ENCODE measurements around the gene TNPO2.

Gene TNPO2

DNA sequence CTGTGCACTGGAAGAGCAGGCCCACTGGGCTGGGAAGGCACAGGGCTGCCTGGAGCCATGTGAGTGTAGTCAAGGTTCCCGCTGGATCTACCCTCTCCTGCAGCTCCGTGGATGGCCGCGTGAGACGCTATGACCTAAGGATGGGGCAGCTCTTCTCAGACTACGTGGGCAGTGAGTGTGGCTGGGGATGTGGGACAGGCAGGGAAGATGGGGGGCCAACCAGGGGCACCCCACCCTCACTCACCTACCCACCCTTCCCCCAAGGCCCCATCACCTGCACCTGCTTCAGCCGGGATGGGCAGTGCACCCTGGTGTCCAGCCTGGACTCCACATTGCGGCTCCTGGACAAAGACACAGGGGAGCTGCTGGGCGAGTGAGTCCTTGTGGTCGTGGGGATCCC is 51.0 kb downstream of the TNPO2 start:
- no peak for DNase-seq

DNA sequence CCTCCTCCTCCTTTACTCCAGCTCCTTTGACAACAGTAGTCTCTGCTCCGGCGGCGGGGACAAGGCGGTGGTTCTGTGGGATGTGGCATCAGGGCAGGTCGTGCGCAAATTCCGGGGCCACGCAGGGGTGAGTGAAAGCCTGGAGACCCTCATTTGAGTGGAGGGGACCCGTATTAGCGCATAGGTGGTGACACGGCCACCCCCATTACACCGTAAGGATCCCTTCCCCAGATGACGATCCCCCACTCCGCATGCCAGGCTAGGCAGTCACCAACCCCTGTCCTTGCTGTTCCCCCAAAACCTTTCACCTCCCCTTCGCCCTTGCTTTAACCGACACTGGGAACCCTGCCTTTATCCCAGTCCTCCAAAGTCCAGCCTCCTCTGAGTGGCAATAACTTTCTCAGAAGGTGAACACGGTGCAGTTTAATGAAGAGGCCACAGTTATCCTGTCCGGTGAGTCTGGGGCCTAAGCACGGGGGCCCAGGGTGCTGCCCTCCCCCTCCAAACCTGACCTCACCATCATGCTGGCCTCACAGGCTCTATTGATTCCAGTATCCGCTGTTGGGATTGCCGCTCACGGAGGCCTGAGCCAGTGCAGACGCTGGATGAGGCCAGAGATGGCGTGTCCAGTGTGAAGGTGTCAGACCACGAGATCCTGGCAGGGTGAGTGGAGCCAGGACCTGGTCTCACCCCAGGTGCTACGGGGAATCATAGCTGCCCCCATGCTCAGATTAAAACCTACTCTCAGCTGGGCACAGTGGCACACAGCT is 53.4 kb downstream of the TNPO2 start:
- no peak for DNase-seq

DNA sequence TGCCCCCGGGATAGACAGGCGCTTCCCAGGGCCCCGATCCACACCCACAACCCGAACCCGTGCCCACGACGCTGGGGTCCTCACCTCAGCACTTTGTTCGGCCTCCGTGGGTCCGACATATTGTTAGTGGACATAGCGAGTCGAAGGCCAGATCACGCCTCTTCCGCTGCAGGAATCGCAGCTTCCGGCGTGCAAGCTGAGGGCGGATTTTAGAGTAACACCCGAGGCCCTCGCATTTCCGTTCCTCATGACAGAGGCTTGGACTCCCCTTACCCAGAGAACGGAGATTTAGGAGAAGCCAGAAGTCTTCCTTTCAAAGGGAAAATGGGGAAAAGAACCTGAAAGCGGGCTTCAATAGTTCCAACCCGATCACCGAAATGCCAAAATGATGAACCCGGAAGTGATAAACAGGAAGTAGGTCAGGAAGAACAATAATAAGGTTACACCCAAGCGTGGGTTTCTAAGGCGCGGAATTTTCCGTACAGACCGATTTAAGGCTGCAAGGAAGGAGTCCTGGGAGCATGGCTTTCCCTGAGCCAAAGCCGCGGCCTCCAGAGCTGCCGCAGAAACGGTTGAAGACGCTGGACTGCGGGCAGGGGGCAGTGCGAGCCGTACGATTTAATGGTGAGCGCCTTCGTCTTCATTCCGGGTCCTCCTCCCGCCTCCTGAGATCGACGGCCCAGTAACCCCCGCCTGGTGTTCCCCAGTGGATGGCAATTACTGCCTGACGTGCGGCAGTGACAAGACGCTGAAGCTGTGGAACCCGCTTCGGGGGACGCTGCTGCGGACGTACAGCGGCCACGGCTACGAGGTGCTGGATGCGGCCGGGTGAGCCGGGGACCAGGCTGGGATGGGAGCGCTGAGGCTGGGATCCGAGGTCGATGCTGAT is 54.2 kb downstream of the TNPO2 start:
- DNase-seq, result peak; percentile 52

DNA sequence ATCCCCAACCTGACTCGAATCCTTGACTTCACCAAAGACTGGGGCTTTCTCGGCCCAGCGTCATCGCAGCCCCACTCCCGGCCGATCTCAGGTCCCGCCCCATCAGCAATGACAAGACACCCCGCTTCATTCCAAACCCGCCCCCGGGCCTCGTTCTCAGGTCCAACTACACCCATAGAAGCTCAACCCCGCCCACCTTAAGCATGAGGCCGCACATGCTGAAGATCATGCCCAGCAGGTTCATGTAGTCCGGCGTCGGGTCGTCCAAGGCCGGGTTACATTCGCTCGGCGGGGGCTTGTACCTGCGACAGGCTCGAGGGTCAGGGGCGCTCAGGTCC is 54.8 kb downstream of the TNPO2 start:
- no peak for DNase-seq

DNA sequence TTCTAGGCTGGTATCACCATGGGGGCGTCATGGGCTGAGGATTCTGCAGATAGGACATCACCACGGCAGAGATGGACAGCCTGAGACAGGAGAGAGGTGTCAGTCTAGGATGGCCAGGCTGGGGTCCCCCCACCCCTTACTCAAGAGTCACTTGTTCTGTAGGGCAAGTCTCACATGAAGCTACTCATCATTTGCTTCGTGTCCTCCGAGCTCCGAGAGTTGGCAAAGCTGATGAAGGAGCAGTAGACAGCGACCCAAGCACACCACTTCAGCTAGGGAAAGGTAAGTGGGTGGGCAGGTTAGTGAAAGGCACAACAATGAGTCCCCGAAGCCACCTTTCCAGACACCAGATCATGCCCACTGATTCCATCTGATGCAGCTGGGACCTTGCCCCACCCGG is 55.4 kb downstream of the TNPO2 start:
- DNase-seq, result no peak

DNA sequence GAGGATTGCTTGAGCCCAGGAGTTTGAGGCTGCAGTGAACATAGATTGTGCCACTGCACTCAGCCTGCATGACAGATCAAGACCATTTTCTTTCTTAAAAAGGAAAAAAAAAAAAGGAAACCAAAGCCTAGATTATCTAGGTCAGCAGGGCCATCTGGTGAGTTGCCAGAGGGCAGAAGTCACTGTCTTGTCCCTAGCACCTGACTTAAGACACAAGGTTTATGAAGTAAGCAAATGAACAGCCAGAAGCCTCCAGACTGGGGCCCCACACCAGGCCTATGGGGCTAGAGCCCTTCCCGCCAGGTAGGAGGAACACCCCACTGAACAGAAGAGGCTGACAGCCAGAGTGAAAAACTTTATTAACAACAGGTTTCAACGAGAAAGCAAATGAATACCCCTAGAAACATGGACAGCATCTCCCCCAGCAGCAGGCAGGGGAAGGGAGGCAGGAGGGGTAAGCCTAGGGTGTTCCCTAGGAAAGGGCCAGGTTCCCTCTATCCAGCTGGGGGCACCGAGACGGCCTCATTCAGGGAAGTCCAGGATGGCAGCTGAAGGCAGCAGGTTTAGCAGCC is 55.9 kb downstream of the TNPO2 start:
- DNase-seq, result no peak

DNA sequence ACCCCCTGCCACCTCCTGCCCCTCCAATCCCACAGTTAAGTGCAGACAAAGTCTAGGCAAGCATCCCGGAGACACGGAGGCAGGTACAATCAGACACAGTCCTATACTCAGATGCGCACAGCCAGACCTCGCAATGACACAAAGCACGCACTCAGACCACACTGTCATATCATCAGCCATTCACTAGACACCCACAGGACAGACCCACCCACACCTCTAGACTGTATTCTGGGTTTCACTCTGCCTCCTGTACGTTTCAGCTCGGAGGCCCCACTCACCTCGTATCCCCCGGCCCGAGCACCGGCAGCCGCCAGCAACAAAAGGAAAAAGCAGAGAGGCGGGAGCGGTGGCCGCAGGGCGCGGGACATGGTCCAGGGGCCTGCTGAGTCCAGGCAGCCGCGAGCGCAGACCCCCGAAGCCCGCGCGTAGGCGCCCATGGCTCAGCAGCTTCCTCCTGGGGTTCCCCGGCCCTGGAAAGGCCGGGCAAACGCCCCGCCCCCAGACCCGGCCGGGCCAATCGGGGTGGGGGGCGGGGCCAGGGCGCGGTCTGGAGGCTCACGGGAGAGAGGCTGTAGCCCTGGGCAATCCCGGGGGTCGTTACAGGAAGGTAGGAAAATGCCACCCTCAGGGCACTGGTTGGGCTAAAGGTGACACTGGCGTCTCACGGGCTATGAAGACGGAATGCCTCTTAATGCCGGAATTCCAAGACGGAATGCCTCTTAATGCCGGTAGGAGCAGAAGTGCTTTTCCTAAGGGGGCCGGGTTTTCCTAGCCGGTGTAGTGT is 57.3 kb downstream of the TNPO2 start, which contains the start of the genes MAN2B1 and WDR83:
MAN2B1 (minus strand) TSS at position 478 of the 784 bp plus-strand sequence; CDS start at position 437, 41 bp downstream.
WDR83 (plus strand) TSS at position 543 of the 784 bp plus-strand sequence. CDS start 2,984 bp downstream, outside the sequence.
- peak; percentile 10 for DNase-seq

DNA sequence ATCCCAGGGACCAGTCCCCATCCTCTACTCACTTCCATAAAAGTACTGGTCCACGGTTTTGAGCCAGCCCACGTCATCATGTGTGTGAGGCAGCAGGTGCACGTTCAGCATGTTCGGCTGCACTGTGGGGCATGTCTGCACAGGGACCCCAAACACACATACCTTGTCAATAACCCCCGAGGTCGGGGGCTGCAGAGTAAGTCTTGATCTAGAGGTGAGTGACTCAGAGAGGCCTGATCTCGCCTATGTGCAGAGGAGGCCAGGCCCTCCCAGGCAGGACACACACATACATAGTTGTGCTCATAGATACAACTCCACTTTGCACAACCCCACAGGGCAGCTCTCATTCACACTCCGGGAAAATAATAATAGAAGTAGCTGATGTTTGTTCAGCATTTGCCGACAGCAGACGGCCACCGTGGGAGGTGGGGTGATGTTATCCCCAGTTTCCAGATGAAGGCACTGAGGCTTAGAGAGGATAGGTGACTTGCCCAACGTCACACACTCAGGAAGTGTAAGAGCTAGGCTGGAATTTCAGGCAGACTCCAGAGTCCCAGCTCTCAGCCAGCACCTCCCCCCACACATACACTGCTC is 58.0 kb downstream of the TNPO2 start:
- DNase-seq, result no peak

DNA sequence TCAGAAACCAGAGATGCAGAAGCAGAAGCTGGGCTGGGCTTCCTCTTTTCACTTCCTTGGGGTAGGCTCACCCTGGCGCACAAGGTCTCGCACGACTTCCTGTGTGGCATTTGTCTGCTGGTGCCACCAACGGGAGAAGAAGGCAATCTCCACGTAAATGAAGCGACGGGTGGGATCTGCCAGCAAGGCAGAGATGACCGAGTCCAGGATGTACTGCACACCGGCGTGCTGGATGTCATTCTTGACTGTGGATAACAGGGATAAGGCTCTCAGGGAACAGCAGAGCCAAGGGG is 58.5 kb downstream of the TNPO2 start:
- no peak for DNase-seq

DNA sequence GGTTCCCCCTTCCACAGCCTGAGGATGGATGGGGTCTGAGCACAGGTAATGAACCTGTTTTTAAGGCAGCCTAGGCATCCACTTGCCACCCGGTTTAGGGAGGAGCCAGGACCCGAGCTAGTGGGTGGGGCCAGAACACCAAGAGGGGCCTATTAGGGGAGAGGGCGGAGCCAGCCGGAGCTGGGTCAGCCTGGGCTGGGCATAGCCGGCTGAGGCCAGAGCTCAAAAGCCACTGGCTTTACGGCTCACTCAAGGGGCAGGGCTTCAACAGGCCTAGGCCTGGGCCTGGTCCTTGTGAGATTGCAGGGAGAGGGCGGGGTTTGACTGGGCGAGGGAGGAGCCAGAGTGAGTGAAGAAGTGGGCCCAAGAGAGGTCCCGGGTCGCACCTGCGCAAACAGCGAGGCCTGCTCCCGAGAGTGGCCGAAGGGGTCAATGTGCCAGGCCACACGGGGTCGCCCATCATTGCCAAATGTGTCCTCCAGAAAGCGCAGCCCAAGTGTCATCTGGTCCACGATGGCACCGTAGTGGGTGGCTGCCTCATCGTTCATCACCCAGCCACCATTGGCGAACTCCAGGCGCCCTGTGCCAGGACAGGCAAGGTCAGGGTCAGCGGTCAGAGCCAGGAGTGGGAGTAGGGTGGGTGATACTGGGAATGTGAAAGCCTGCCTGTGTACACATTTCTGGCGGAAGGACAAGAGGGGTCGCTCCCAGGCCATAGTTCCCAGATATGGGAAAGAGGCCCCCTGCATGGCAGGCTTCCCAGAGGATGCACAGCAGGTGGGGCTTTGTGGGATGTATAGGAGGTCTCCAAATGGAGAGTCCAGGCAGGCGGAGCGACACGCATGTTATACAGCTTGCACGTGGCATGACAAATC is 59.1 kb downstream of the TNPO2 start:
- no peak for DNase-seq

DNA sequence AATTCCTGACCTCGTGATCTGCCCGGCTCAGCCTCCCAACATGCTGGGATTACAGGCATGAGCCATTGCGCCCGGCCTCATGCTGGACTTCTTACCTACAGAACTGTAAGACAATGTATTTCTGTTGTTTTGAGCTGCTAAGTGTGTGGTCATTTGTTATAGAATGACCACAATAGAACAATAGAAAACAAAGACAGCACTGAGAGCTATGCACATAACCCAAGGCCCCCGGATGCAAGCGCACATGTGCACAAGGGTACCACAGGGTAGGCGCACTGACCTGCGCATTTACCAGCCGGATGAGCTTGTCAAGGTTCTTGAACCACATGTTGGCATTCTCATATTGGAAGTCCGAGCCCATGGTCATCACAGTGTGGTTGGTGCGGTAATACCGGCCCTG is 62.8 kb downstream of the TNPO2 start:
- no peak for DNase-seq

DNA sequence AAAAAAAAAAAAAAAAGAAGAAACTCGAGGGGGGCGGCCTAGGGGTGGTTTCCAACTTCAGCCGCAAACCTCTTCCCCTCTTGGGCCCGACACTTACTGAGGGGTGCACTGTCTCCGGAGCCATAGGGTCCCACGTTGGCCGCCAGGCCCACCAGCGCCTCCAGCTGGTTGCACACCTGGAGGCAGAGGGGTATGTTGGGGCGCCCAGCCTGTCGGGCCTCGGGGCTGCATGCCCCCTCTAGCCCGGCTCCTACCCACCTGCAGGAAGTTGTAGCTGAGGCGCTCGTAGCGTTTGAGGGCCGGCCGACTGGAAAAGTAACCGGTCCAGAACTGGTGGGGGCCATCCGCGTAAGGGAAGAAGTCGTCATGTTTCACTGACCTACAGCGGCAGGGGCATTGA is 65.8 kb downstream of the TNPO2 start:
- DNase-seq, result no peak

DNA sequence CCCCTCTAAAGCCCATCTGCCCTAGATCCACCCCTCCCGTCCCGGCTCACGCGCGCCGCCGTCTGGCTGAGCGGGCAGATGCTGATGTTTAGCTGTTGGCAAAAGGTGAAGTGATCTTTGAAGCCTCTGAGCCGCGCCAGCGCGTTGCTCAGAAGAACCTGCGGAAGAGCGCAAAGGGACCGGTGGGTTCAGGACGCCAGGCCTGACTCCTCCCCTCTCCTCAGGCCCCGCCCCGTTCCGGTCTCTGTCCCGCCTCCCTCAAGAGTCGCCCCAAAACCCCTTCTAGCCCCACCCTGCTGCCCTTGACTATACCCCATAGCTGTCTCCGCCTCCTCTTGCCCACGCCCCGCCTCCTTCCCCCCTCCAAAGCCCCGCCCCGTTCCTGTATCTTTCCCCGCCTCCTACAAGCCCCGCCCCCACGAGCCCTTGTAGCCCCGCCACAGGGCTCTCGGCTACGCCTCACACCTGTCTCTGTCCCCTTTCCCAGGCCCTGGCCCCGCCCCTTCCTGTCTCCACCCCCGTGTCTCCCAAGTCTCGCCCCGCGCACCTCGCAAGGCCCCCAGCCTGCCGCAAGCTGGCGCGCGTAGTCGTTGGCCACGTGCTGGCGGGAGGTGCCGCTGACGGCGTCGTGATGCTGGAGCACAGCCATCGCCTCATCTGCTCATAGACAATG is 66.7 kb downstream of the TNPO2 start:
- DNase-seq, result no peak

DNA sequence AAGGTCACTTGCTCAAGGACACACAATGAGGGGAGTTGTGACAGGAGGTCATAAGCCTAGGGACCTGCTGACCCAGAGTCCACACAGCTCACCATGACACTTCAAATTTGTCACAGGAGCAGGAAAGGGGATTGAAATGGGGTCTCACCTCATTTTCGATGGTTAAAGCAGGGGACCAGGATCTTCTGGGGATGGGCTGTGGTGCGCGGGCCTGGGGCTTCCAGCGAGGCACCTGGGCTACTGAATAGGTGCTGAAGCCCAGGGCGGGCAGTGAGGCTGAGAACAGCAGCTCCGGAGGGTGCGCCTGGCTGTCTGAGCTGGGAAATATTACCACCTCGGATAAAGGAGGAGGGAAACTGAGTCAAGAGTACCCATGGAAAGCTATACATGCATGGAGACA is 68.2 kb downstream of the TNPO2 start:
- no peak for DNase-seq

DNA sequence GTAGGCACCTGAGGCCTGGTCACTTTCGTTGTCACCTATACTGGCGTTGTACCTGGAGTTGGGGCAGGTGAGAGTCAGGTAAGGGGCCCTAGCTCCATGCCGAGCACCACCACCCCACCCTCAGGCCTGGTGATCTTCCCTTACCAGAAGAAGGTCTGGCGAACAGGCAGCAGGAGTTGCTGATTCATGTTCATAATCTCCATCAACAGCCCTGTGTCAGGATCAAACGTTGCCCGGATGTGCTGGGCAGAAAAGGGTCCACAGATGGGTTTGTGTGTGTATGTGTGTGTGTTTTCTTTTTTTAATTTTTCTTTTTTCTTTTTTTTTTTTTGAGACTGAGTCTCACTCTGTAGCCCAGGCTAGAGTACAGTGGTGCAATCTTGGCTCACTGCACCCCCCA is 71.5 kb downstream of the TNPO2 start:
- no peak for DNase-seq

DNA sequence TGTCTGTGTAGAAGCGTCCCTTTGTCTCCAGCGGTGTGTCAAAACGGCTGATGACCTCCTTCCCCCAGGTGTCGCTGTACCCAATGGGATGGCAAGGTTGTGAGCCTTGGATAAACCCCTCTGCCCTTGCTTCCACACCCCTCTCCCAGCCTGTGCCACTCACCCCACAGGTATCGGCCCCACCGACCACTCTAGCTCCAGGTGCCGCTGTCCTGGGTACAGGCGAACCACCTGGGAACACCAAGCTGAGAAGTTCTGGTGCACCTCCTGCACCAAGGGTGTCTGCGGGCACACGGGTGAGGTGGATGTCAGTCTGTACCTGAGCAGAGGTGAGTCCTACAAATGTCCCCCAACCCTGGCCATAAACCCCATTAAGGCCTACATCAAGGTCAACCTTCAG is 73.8 kb downstream of the TNPO2 start:
- no peak for DNase-seq

Data from NCI-H748 treated with DMSO at 0.1 percent for 48 hours (cell line).